ENCODE measurements around the gene CADPS2. TPM values are rescaled to one million over a fixed set of nuclear protein-coding genes. Genes with fewer than 3 reads are reported as not detected.

The CADPS2 gene
- total and polyA plus RNA-seq, 7 experiments from 2014 or later = not detected

GRCh38 chr7:122752583-122752982 is 133.7 kb downstream of the CADPS2 start:
- Mint-ChIP-seq H3K9me3 (peaks cover 0 to 4% (median 0%) of the 10 kb centered on the region in 11 donors), H3K4me3 (no peak overlapping the region), H3K36me3 (no peaks in the 10 kb centered on the region), H3K27ac (no peak overlapping the region), H3K27me3 (no peaks in the 10 kb centered on the region), H3K4me1 (no peaks in the 10 kb centered on the region)
- no peaks in the 10 kb centered on the region for H3K9me3 ChIP-seq (ENCODE audit: control insufficient read depth in 2 of 3, low read length in 3 of 3)
- DNase-seq = no peak
- H3K36me3 ChIP-seq (ENCODE audit: control insufficient read depth in 2 of 3, insufficient read depth in 3 of 3, low read length in 3 of 3) = no peaks in the 10 kb centered on the region
- ChIA-PET POLR2A (no interaction called here), CTCF (no interaction called here)
- H3K27me3 ChIP-seq (ENCODE audit: control insufficient read depth in 2 of 2, insufficient read depth in 2 of 2, low read length in 2 of 2) = no peaks in the 10 kb centered on the region
- intact Hi-C loops (cut with micrococcal nuclease) = no loop called here
- no peak for ATAC-seq
- H3K4me1 ChIP-seq (ENCODE audit: control insufficient read depth in 2 of 2, insufficient read depth in 2 of 2, low read length in 2 of 2) = no peaks in the 10 kb centered on the region
- no peak overlapping the region for H3K27ac ChIP-seq (ENCODE audit: low read depth, low read length)
- no peak overlapping the region for H3K4me3 ChIP-seq (ENCODE audit: low read length)

- Mint-ChIP-seq H3K4me3 (no peak overlapping the region), H3K36me3 (no peaks in the 10 kb centered on the region), H3K9me3 (peaks cover 0 to 6% (median 0%) of the 10 kb centered on the region in 11 donors), H3K27me3 (no peaks in the 10 kb centered on the region), H3K4me1 (no peaks in the 10 kb centered on the region), H3K27ac (no peak overlapping the region)
- H3K4me1 ChIP-seq (ENCODE audit: control insufficient read depth in 2 of 2, insufficient read depth in 2 of 2, low read length in 2 of 2) = no peaks in the 10 kb centered on the region
- H3K9me3 ChIP-seq (ENCODE audit: control insufficient read depth in 2 of 3, low read length in 3 of 3) = no peaks in the 10 kb centered on the region
- intact Hi-C loops (cut with micrococcal nuclease) = no loop called here
- ChIA-PET CTCF (no interaction called here), POLR2A (no interaction called here)
- DNase-seq (no peak), ATAC-seq (no peak)
- H3K36me3 ChIP-seq (ENCODE audit: control insufficient read depth in 2 of 3, insufficient read depth in 3 of 3, low read length in 3 of 3) = no peaks in the 10 kb centered on the region
- H3K27ac ChIP-seq (ENCODE audit: low read depth, low read length) = no peak overlapping the region
- H3K4me3 ChIP-seq (ENCODE audit: low read length) = no peak overlapping the region
- no peaks in the 10 kb centered on the region for H3K27me3 ChIP-seq (ENCODE audit: control insufficient read depth in 2 of 2, insufficient read depth in 2 of 2, low read length in 2 of 2)
Observed at GRCh38 chr7:122750389-122750788, 135.9 kb downstream of the CADPS2 start.

- no peak overlapping the region for H3K4me3 Mint-ChIP-seq
- intact Hi-C loops (cut with micrococcal nuclease) = no loop called here
- no peak overlapping the region for H3K27ac Mint-ChIP-seq
- no peak for DNase-seq
- Histone ChIP-seq H3K4me3 (ENCODE audit: low read length) (no peak overlapping the region), H3K27me3 (ENCODE audit: control insufficient read depth in 2 of 2, insufficient read depth in 2 of 2, low read length in 2 of 2) (no peaks in the 10 kb centered on the region), H3K4me1 (ENCODE audit: control insufficient read depth in 2 of 2, insufficient read depth in 2 of 2, low read length in 2 of 2) (no peaks in the 10 kb centered on the region), H3K36me3 (ENCODE audit: control insufficient read depth in 2 of 3, insufficient read depth in 3 of 3, low read length in 3 of 3) (no peaks in the 10 kb centered on the region), H3K9me3 (ENCODE audit: control insufficient read depth in 2 of 3, low read length in 3 of 3) (no peaks in the 10 kb centered on the region), H3K27ac (ENCODE audit: low read depth, low read length) (no peak overlapping the region)
- no peaks in the 10 kb centered on the region for H3K27me3 Mint-ChIP-seq
- peaks cover 0 to 6% (median 0%) of the 10 kb centered on the region in 11 donors for H3K9me3 Mint-ChIP-seq
- no peaks in the 10 kb centered on the region for H3K4me1 Mint-ChIP-seq
- ATAC-seq = no peak
- POLR2A ChIA-PET = no interaction called here
- H3K36me3 Mint-ChIP-seq = no peaks in the 10 kb centered on the region
- CTCF ChIA-PET = no interaction called here
Observed at GRCh38 chr7:122748195-122748594, 138.1 kb downstream of the CADPS2 start.

- peaks cover 0 to 6% (median 0%) of the 10 kb centered on the region in 11 donors for H3K9me3 Mint-ChIP-seq
Observed at GRCh38 chr7:122746948-122747347, 139.3 kb downstream of the CADPS2 start.

GRCh38 chr7:122743211-122743610 is 143.0 kb downstream of the CADPS2 start:
- H3K27me3 Mint-ChIP-seq = no peaks in the 10 kb centered on the region
- intact Hi-C loops (cut with micrococcal nuclease) = no loop called here
- Histone ChIP-seq H3K4me1 (ENCODE audit: control insufficient read depth in 2 of 2, insufficient read depth in 2 of 2, low read length in 2 of 2) (no peaks in the 10 kb centered on the region), H3K27ac (ENCODE audit: low read depth, low read length) (no peak overlapping the region), H3K9me3 (ENCODE audit: control insufficient read depth in 2 of 3, low read length in 3 of 3) (no peaks in the 10 kb centered on the region), H3K27me3 (ENCODE audit: control insufficient read depth in 2 of 2, insufficient read depth in 2 of 2, low read length in 2 of 2) (no peaks in the 10 kb centered on the region), H3K4me3 (ENCODE audit: low read length) (no peak overlapping the region), H3K36me3 (ENCODE audit: control insufficient read depth in 2 of 3, insufficient read depth in 3 of 3, low read length in 3 of 3) (no peaks in the 10 kb centered on the region)
- peaks cover 0 to 12% (median 0%) of the 10 kb centered on the region in 11 donors for H3K9me3 Mint-ChIP-seq
- no peak overlapping the region for H3K27ac Mint-ChIP-seq
- DNase-seq (no peak), ATAC-seq (no peak)
- no peak overlapping the region for H3K4me3 Mint-ChIP-seq
- no peaks in the 10 kb centered on the region for H3K36me3 Mint-ChIP-seq
- CTCF ChIA-PET = no interaction called here
- POLR2A ChIA-PET = no interaction called here
- no peaks in the 10 kb centered on the region for H3K4me1 Mint-ChIP-seq

More at GRCh38 chr7:122746948-122747347, 139.3 kb downstream of the CADPS2 start:
- ChIA-PET POLR2A (no interaction called here), CTCF (no interaction called here)
- Histone ChIP-seq H3K27me3 (ENCODE audit: control insufficient read depth in 2 of 2, insufficient read depth in 2 of 2, low read length in 2 of 2) (no peaks in the 10 kb centered on the region), H3K36me3 (ENCODE audit: control insufficient read depth in 2 of 3, insufficient read depth in 3 of 3, low read length in 3 of 3) (no peaks in the 10 kb centered on the region), H3K4me3 (ENCODE audit: low read length) (no peak overlapping the region), H3K9me3 (ENCODE audit: control insufficient read depth in 2 of 3, low read length in 3 of 3) (no peaks in the 10 kb centered on the region), H3K4me1 (ENCODE audit: control insufficient read depth in 2 of 2, insufficient read depth in 2 of 2, low read length in 2 of 2) (no peaks in the 10 kb centered on the region), H3K27ac (ENCODE audit: low read depth, low read length) (no peak overlapping the region)
- intact Hi-C loops (cut with micrococcal nuclease) = no loop called here
- Mint-ChIP-seq H3K4me3 (no peak overlapping the region), H3K27ac (no peak overlapping the region), H3K4me1 (no peaks in the 10 kb centered on the region), H3K27me3 (no peaks in the 10 kb centered on the region), H3K36me3 (no peaks in the 10 kb centered on the region)
- no peak for DNase-seq
- ATAC-seq = no peak

- POLR2A ChIA-PET = no interaction called here
- CTCF ChIA-PET = no interaction called here
- Mint-ChIP-seq H3K36me3 (no peaks in the 10 kb centered on the region), H3K4me1 (no peaks in the 10 kb centered on the region), H3K27ac (no peak overlapping the region), H3K9me3 (peaks cover 0 to 17% (median 0%) of the 10 kb centered on the region in 11 donors), H3K4me3 (no peak overlapping the region), H3K27me3 (no peaks in the 10 kb centered on the region)
- Histone ChIP-seq H3K4me3 (ENCODE audit: low read length) (no peak overlapping the region), H3K27me3 (ENCODE audit: control insufficient read depth in 2 of 2, insufficient read depth in 2 of 2, low read length in 2 of 2) (no peaks in the 10 kb centered on the region), H3K36me3 (ENCODE audit: control insufficient read depth in 2 of 3, insufficient read depth in 3 of 3, low read length in 3 of 3) (no peaks in the 10 kb centered on the region), H3K27ac (ENCODE audit: low read depth, low read length) (no peak overlapping the region), H3K4me1 (ENCODE audit: control insufficient read depth in 2 of 2, insufficient read depth in 2 of 2, low read length in 2 of 2) (no peaks in the 10 kb centered on the region), H3K9me3 (ENCODE audit: control insufficient read depth in 2 of 3, low read length in 3 of 3) (no peaks in the 10 kb centered on the region)
- intact Hi-C loops (cut with micrococcal nuclease) = no loop called here
- ATAC-seq (no peak), DNase-seq (no peak)
Observed at GRCh38 chr7:122738947-122739346, 147.3 kb downstream of the CADPS2 start.

GRCh38 chr7:122736183-122736582 is 150.1 kb downstream of the CADPS2 start:
- ChIA-PET CTCF (interaction anchor here (0.6 kb wide), 1 partner anchor 9 kb away, joined by 4 read pairs; no protein-coding TSS in a partner anchor), POLR2A (no interaction called here)
- Histone ChIP-seq H3K4me3 (ENCODE audit: low read length) (no peak overlapping the region), H3K27ac (ENCODE audit: low read depth, low read length) (no peak overlapping the region), H3K36me3 (ENCODE audit: control insufficient read depth in 2 of 3, insufficient read depth in 3 of 3, low read length in 3 of 3) (no peaks in the 10 kb centered on the region), H3K27me3 (ENCODE audit: control insufficient read depth in 2 of 2, insufficient read depth in 2 of 2, low read length in 2 of 2) (no peaks in the 10 kb centered on the region), H3K9me3 (ENCODE audit: control insufficient read depth in 2 of 3, low read length in 3 of 3) (no peaks in the 10 kb centered on the region), H3K4me1 (ENCODE audit: control insufficient read depth in 2 of 2, insufficient read depth in 2 of 2, low read length in 2 of 2) (no peaks in the 10 kb centered on the region)
- ATAC-seq (no peak), DNase-seq (no peak)
- H3K27ac Mint-ChIP-seq = no peak overlapping the region
- no peaks in the 10 kb centered on the region for H3K4me1 Mint-ChIP-seq
- no peaks in the 10 kb centered on the region for H3K27me3 Mint-ChIP-seq
- no peak overlapping the region for H3K4me3 Mint-ChIP-seq
- H3K9me3 Mint-ChIP-seq = peaks cover 0 to 21% (median 3%) of the 10 kb centered on the region in 11 donors
- intact Hi-C loops (cut with micrococcal nuclease) = no loop called here
- no peaks in the 10 kb centered on the region for H3K36me3 Mint-ChIP-seq
